Measurements from ENCODE around the gene TAF15.

TAF15 gene

GRCh38 chr17:35788477-35789368 lies 20.6 kb upstream of the TAF15 start:
- DNase-seq, result no peak

DNA sequence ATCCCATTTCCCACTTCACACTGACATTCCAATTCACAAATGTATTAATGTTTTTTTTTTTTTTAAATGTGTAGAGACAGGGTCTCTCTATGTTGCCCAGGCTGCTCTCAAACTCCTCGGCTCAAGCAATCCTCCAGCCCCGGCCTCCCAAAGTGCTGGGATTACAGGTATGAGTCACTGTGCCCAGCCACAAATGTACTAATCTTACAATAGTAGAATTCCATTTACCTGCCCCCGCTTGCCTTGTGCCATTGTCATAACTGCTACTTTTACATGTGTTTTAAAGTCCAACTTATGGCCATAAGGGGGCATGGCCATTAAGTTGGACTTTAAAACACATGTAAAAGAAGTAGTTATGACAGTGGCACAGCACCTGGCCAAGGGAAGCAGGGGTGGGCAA lies 18.4 kb upstream of the TAF15 start:
- DNase-seq, result no peak

DNA sequence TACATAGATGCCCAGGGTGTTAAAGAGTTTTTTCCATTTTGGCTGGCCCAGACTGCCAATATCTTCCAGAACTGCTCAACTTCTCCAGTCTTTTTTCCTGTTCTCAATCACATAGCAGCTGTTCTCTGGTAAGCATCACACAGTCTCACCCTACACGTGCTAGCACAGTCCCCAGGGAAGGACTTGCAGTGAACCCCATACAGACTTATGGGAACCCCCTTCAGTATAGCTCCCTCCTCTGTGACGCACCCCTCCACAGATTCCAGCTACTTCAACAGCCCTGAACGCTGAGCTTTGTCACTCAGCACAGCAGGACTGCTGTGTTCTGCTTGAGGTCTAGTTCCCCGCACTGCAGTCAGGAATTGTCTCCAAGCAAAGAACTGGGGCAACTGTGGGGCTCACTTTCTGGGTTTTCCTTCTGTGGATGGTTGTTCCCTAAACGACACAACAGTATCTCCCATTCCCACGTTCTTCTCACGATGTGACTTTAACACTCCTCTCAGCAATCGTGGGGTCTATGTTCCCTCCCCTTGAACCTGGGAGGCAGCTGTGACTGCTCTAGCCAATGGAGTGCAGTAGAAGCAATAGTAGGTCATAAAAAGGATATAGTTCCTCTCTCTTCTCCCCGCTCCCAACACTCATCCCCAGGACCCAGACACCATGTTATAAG lies 17.5 kb upstream of the TAF15 start:
- no peak for DNase-seq

GRCh38 chr17:35793257-35793656 lies 16.0 kb upstream of the TAF15 start:
- no peak for DNase-seq

- DNase-seq, result peak; percentile 53
Observed at GRCh38 chr17:35795007-35795870, 14.0 kb upstream of the TAF15 start, which contains the start of gene MMP28. Gene MMP28 (minus strand): TSS chr17:35795641. CDS start chr17:35795377, 264 bp downstream.

- no peak for DNase-seq
Observed at GRCh38 chr17:35795871-35796265, 13.4 kb upstream of the TAF15 start.

DNA sequence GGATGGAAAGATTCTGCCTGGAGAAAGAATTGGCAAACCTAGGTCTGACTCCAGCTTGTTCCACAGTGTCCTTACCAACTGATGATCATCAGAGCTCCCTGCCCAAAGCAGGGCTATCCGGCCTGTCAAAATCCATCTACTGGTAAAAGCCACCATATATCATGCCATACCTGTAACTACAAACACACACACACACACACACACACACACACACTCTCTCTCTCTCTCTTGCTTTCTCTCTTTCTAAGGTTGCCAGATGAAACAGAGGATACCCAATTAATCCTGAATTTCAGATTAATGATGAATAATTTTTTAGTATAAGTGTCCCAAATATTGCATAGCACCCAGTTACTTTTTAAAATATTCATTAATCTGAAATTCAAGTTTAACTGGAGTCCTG lies 12.3 kb upstream of the TAF15 start:
- no peak for DNase-seq

DNA sequence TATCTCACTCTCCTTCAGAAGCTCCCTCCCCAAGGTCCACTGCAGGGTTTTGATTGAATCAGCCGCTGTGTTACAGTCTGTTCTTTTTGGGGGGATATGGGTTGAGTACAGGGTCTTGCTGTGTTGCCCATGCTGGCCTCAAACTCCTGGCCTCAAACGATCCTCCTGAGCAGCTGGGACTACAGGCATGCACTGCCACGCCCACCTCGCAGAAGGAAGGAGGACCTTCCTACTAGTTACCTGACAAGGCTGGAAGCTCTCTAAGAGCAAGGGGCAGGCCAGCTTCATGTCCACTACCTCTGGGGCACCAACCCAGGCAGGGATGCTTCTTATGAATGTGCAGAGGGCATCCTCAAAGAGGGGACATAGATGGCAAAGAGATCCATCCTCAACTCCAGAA lies 11.9 kb upstream of the TAF15 start:
- DNase-seq, result no peak

DNA sequence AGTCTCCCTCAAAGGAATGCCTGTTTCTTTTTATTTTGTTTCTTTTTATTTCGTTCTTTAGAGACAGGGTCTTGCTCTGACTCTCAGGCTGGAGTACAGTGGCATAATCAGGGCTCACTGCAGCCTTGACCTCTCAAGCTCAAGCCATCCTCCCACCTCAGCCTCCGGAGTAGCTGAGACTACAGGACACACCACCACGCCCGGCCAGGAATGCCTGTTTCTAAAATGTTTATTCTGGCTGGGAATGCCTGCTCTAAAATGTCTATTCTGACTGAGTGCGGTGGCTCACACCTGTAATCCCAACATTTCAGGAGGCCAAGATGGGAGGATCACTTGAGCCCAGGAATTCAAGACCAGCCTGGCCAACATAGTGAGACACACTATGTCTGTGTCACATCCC lies 11.4 kb upstream of the TAF15 start:
- no peak for DNase-seq

DNA sequence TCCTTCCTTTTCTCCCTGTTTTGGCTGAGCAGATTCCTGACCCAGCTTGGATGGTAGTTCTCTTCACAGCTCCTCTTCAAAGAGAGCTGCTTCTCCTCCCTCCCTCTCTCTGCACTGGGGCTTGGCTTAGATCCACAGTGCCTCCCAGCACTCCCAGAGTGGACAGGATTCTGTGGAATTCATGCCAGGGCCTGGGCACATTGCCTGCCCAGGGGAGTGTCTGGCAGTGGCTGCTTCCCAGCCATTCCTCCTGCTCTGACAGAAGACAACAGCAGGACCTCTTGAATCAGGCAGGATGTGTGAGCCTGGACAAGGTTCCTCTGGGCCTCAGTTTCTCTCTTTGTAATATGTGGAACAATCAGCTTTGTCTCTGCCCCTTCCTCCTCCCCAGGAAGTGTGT lies 9.3 kb upstream of the TAF15 start:
- no peak for DNase-seq

GRCh38 chr17:35801583-35802224 lies 7.6 kb upstream of the TAF15 start:
- DNase-seq, result no peak

DNA sequence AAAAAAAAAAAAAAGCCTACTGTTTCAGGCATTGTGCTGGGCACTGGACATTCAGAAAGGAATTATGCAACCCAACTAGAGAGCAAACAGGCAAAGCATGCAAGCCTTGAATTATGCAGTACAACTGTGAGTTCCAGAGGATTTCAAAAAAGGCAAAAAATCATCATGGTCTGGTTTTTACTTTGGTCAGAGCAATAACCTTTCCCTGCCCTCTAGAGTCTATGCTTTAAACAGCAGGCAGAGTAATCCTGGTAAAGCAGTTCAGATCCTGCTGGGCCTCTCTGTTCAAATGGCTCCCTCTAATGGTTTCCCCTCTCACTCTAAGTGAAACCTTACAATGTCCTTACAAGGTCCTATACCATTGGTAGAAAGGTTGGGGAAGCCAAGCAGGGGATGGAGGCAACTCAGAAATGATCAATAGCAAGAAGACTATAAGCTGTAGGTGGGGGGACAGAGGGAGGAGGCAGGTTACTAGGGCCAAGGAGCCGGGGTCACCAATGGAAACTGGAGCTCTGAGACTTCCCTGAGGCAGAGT lies 4.6 kb upstream of the TAF15 start:
- peak; percentile 56 for DNase-seq

DNA sequence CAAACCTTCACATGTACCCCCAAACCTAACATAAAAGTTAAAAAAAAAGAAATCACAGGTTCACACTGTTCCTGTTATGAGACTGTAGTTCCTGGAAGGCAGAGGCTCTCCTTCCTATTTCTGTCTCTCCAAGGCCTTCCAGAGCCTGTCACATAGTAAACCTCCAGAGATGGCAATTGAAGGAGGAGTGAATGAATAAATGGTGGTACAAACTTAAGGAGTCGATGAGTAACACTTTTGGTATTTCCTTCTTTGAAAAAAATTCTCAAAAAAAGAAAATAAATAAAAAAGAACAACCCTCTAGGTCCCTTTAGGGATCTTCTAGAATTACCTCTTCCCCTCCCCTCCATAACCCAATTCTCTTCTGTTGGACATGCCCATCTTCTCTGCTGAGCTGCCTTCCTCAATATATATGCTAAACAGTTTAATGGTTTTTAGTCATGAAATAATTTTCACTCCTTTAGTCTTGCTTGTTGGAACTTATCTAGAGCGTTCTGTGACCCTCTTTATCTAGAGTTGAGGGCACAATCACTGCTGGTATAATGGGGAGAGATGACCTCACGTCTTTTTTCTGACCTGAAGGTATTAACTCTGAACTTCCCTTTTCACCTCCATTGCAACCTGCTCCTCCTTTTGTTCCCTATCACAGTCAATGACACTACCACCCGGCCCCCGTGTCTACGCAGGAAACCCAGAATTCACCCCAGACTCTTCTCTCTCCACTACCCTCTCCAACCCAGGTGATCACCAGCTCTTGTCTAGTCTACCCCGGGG lies 1.7 kb upstream of the TAF15 start:
- DNase-seq, result no peak

- no peak for DNase-seq
Observed at GRCh38 chr17:35808240-35808961, 883 bp upstream of the TAF15 start.

DNA sequence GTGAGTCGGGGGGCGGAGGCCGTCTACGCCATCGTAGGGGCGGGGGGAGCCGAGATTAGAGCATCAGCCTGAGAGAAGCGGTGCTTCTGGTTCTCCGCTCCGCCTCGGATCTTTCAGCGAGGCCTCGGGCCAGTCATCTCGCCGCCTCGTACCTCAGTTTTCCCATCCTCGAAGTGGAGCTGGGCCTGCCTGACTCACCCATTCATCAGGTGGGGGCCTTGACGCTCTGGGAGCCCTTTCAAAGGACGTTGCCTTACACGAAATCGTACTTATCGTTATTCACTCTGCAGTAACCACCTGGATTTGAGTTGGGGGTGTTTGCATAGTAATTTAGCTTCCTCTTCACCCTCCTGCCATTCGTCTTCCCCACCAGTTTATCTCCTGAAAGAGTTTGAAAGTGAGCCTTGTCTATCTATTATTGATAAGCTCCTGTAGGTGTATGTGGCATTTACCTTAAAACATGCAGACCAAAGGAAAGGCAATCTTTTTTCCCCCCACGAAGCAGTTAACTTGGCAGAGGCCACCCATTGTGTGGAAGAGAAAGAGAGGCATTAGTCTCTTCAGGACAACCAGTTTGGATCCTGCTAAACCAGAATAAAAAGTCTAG lies 674 bp downstream of the TAF15 start:
- DNase-seq, result peak; percentile 50

DNA sequence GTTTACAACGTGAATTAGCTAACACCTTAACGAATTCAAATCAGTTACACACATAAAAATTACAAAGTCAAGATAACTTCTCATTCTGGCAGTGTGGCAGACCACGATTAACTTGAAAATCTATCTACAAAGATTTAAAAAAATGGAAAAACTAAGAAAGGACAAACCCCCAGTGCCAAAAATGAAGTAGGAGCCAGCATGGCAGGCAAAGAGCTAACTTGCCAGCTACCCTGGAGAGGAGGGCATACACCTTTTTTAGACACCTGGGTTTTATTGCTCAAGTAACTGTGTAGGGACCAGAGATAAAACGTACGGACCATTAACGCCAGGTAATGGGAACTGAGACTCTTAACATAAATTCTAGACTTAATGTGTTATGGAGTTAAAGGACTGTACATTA lies 2.5 kb downstream of the TAF15 start:
- no peak for DNase-seq

DNA sequence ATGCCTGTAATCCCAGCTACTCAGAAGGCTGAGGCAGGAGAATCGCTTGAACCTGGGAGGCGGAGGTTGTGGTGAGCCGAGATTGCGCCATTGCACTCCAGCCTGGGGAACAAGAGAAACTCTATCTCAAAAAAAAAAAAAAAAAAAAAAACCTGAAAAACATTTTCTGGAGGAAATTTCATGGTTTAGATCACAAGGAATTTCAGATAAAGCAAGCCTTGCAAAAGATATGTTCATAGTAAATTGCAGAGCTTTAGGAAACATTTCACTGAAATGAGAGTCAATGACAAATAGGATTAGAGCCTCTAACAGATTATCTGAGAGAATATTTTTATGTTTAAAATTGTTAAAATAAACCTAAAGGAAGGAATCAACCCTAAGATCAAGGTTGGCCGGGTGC lies 3.2 kb downstream of the TAF15 start:
- DNase-seq, result no peak

DNA sequence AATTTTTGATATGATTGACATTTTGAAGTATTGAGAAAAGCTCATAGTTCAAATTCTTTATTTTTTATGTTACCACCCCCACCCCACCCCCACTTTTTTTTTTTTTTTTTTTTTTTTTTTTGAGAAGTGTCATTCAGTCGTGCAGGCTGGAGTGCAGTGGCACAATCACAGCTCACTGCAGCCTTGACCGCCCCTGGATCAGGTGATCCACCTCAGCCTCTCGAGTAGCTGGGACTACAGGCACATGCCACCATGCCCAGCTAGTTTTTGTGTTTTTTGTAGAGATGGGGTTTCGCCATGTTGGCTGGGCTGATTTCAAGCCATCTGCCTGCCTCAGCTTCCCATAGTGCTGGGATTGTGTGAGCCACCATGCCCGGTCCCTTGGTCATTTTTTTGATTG lies 7.4 kb downstream of the TAF15 start:
- no peak for DNase-seq

DNA sequence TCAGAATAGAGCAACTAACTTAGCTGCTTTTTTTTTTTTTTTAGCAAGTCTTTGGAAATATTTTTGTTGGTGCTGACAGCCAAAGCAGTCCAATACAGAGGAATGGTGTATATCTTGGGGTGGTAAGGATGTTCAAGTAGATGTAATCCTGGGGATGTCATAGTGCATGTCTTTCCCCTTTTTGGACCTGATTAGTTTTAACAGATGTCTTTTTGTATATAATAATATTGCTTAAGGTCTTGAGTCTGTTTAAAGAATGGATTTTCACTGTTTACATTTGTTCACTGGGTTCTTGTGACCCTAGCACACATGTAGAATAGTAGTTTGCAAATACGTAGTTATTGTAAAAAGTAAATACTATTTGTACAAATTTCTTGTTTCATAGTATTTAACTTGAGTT lies 7.9 kb downstream of the TAF15 start:
- no peak for DNase-seq

GRCh38 chr17:35819455-35819854 lies 10.2 kb downstream of the TAF15 start:
- DNase-seq, result no peak

DNA sequence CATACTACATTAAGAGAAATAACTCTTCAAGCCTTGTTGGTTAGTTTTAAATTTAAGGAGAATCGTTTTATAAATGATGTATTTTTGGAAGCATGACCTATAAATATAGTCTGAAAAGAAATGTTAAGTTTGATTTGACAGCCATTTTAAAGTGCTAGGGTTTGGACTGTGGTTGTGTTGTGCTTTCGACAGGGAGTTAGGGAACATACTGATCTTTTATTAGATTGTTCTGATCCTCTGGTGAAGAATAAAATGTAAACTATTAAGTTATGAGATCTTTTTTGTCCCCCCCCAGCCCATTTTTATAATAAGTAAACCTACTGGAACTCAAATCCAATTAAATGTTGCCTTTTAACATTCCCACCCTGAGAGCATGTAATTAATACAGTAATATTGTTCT lies 12.0 kb downstream of the TAF15 start:
- DNase-seq, result no peak
